Forelimb muscle (tissue), 1 donor: ENCODE results near the gene NOLC1. TPM values are rescaled to one million over a fixed set of nuclear protein-coding genes. Genes with fewer than 3 reads are reported as not detected.

Experiments used
- DNase-seq: peaks from one replicate; pipeline ENCODE4 v3.0.0-alpha.2; 2013; ENCODE audit warnings: low read depth
- polyA plus RNA-seq: library from polyadenylated mRNA; unstranded; fragments of 120-200 nt; gene quantifications from one replicate; pipeline ENCODE4 v1.2.1, GENCODE V29; 2013; ENCODE audit not compliant: insufficient read length

The NOLC1 gene
- polyA plus RNA-seq, 1 donor = 64.7 TPM

- no peak for DNase-seq
These were observed 48.8 kb downstream of the NOLC1 start for GRCh38 chr10:102200751-102201640.

DNA sequence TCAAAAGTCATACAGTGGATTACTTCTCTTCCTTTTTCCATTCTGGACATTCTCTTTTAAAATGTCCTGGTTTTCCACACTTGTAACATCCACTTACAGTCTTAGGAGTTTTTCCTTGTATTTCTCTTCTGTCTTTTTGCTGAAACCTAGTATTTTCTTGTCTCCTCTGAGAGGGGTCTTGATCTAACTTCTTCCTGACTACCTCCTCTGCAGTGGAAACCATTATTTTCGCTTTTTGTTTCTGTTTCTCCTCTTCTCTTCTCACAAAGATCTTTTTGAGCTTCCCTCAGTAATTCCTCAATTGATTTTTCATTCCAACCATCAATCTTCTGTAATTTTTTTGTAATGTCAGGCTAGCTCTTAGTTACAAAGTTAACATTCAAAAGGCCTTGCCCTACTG lies 50.2 kb downstream of the NOLC1 start:
- DNase-seq = no peak

DNA sequence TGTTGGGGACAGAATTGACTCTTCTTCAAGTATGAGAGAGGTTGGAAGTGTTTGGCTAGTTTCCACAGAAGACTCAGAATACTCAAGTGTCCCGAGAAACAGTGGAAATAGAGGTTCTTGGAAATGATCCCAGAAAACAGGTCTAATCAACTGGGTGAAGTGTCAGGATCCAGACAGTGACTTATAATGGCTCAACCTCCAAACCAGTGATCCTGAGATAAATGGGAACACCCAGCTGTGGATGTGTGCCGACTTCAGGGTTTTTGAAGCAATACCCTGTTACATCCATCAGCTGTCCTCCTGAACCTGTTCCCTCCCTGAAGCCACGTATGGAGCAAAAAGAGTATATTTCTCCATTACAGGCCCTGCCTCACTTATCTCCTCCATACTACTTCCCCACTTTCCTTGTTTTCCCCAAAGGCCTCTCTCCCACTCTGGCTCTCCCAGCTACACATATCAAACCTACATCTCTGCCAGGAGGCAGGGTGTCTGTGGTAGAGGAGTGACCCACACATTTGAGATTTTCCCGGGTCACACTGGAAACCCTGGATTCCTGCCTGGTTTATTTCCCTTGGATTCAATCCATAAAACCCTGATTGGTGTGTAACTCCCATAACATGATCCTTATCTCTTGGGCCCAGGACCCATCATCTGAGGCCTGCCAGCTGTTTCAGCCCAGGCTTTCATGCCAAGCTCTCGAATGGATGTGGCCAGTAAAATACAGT lies 56.3 kb downstream of the NOLC1 start:
- DNase-seq = no peak

- no peak for DNase-seq
These were observed 59.6 kb downstream of the NOLC1 start for GRCh38 chr10:102211615-102212299.

Other genes starting within 250 kb of the NOLC1 start
- gene ARMH3, start 96.2 kb upstream of the NOLC1 start, polyA plus RNA-seq = 13.4 TPM
- 7.8 TPM for gene HPS6, start 87.0 kb upstream of the NOLC1 start, polyA plus RNA-seq
- gene LDB1, start 32.0 kb upstream of the NOLC1 start, polyA plus RNA-seq = 83.9 TPM
- gene PPRC1, start 19.3 kb upstream of the NOLC1 start, polyA plus RNA-seq = 28.2 TPM
- 0.70 TPM for gene ELOVL3, start 73.9 kb downstream of the NOLC1 start, polyA plus RNA-seq
- 24.1 TPM for gene PITX3, start 89.1 kb downstream of the NOLC1 start, polyA plus RNA-seq
- 46.4 TPM for gene GBF1, start 93.1 kb downstream of the NOLC1 start, polyA plus RNA-seq
- gene NFKB2, start 243.3 kb downstream of the NOLC1 start, polyA plus RNA-seq = 13.8 TPM